Common myeloid progenitor, CD34-positive (primary cell): ENCODE data around the gene GNGT1.

Experiments
- CTCF ChIA-PET: fragments of 350-600 bp; sonication (Branson Sonifier 250); formaldehyde crosslinking; loops from one replicate; lab custom pipeline; 2021; ENCODE audit warnings: antibody characterized with exemption; lab: Charles Lee
- POLR2A ChIA-PET: fragments of 350-600 bp; sonication (Branson Sonifier 250); formaldehyde crosslinking; loops from one replicate; lab custom pipeline; 2021; ENCODE audit warnings: antibody characterized with exemption; lab: Charles Lee
- DNase-seq, 3 donors: peaks; one replicate each; pipeline versions ENCODE4 v3.0.0 to v3.0.0-alpha.2; 2013
- H3K27ac ChIP-seq, 2 experiments: 1 replicate in 1 of 2; 2 replicates in 1 of 2; pipeline ENCODE4 v1.7.0; 2013; ENCODE audit warnings: inconsistent platforms in 2 of 2, low read length in 2 of 2, mild to moderate bottlenecking in 2 of 2, low read depth in 1 of 2, moderate library complexity in 1 of 2; ENCODE audit not compliant: severe bottlenecking in 2 of 2, insufficient read depth in 1 of 2, poor library complexity in 1 of 2
- H3K27me3 ChIP-seq, 5 experiments: replicated peaks in 2 of 5; 1 replicate in 3 of 5; 2 replicates in 2 of 5; pipeline versions ENCODE4 v1.6.1 to v1.7.0; 2013; ENCODE audit warnings: low read length in 4 of 5, mild to moderate bottlenecking in 2 of 5, moderate library complexity in 2 of 5, inconsistent platforms in 1 of 5; ENCODE audit not compliant: insufficient read depth in 5 of 5, control insufficient read depth in 4 of 5
- H3K36me3 ChIP-seq, 4 experiments: 1 replicate in 2 of 4; 2 replicates in 2 of 4; pipeline versions ENCODE4 v1.6.1 to v1.7.0; 2013; ENCODE audit warnings: low read length in 3 of 4, control low read depth in 1 of 4, mild to moderate bottlenecking in 1 of 4; ENCODE audit not compliant: control insufficient read depth in 4 of 4, insufficient read depth in 4 of 4
- H3K4me1 ChIP-seq, 4 experiments: 1 replicate in 3 of 4; 2 replicates in 1 of 4; pipeline versions ENCODE4 v1.6.1 to v1.7.1; 2013; ENCODE audit warnings: low read length in 3 of 4, mild to moderate bottlenecking in 3 of 4, control low read depth in 1 of 4, inconsistent platforms in 1 of 4, moderate library complexity in 1 of 4; ENCODE audit not compliant: control insufficient read depth in 4 of 4, insufficient read depth in 4 of 4; ENCODE audit errors: control extremely low read depth in 1 of 4
- H3K4me3 ChIP-seq, 7 experiments: 1 replicate in 4 of 7; 2 replicates in 3 of 7; pipeline versions ENCODE4 v1.5.1 to v1.7.0; 2013; ENCODE audit warnings: mild to moderate bottlenecking in 7 of 7, low read length in 6 of 7, moderate library complexity in 6 of 7, inconsistent platforms in 2 of 7, low read depth in 2 of 7, control low read depth in 1 of 7; ENCODE audit not compliant: insufficient read depth in 4 of 7, control insufficient read depth in 1 of 7; ENCODE audit errors: extremely low read depth in 1 of 7
- H3K9me3 ChIP-seq, 5 experiments: 1 replicate in 4 of 5; 2 replicates in 1 of 5; pipeline versions ENCODE4 v1.6.1 to v1.7.1; 2013; ENCODE audit warnings: low read length in 4 of 5, mild to moderate bottlenecking in 2 of 5, inconsistent platforms in 1 of 5, low read depth in 1 of 5, moderate library complexity in 1 of 5; ENCODE audit not compliant: control insufficient read depth in 4 of 5, insufficient read depth in 2 of 5; ENCODE audit errors: control extremely low read depth in 1 of 5
- WGBS: methylation state at CpG from one replicate; pipeline ENCODE4 v1.1.5; 2013; ENCODE audit not compliant: insufficient coverage; 5-methylcytosine and 5-hydroxymethylcytosine counted together

GNGT1 gene

GRCh38 chr7:93937818-93938217 is 31.5 kb downstream of the GNGT1 start:
- Histone ChIP-seq H3K27me3 (no peaks in the 10 kb centered on the region), H3K4me1 (peaks cover 3 to 13% (median 5%) of the 10 kb centered on the region in 4 experiments), H3K36me3 (no peaks in the 10 kb centered on the region), H3K4me3 (no peak overlapping the region), H3K9me3 (peaks cover 0 to 3% (median 0%) of the 10 kb centered on the region in 5 experiments), H3K27ac (no peak overlapping the region)
- CTCF ChIA-PET = no interaction called here
- POLR2A ChIA-PET = no interaction called here
- 100% methylated on average over 1 of the region's 1 CpG for WGBS
- DNase-seq = no peak

GRCh38 chr7:93938293-93938692 is 31.9 kb downstream of the GNGT1 start:
- ChIA-PET CTCF (no interaction called here), POLR2A (no interaction called here)
- no peak overlapping the region for H3K27ac ChIP-seq
- H3K4me3 ChIP-seq = no peak overlapping the region
- H3K27me3 ChIP-seq = no peaks in the 10 kb centered on the region
- peaks cover 5 to 17% (median 7%) of the 10 kb centered on the region in 4 experiments for H3K4me1 ChIP-seq
- H3K36me3 ChIP-seq = no peaks in the 10 kb centered on the region
- peaks cover 0 to 3% (median 0%) of the 10 kb centered on the region in 5 experiments for H3K9me3 ChIP-seq
- no peak for DNase-seq

- DNase-seq = no peak
- peaks cover 32 to 54% (median 38%) of the 10 kb centered on the region in 4 experiments for H3K4me1 ChIP-seq
- no peak overlapping the region for H3K27ac ChIP-seq
- POLR2A ChIA-PET = no interaction called here
- no peak overlapping the region for H3K4me3 ChIP-seq
- H3K36me3 ChIP-seq = no peaks in the 10 kb centered on the region
- CTCF ChIA-PET = interaction anchor here (1.1 kb wide), 1 partner anchor 20 kb away, joined by 3 read pairs; no protein-coding TSS in a partner anchor
- WGBS = no CpG with 5 or more reads among the region's 2 CpGs
- no peaks in the 10 kb centered on the region for H3K27me3 ChIP-seq
- no peaks in the 10 kb centered on the region for H3K9me3 ChIP-seq
These were observed 35.6 kb downstream of the GNGT1 start for GRCh38 chr7:93941945-93942344.

GRCh38 chr7:93943816-93944540 is 37.6 kb downstream of the GNGT1 start:
- CTCF ChIA-PET = interaction anchor here (0.7 kb wide), 1 partner anchor 53 kb away, joined by 3 read pairs; no protein-coding TSS in a partner anchor
- H3K4me3 ChIP-seq = peak overlapping the region in 3 of 7 experiments; percentile 10 to 31 (median 12)
- H3K36me3 ChIP-seq = no peaks in the 10 kb centered on the region
- POLR2A ChIA-PET = no interaction called here
- H3K9me3 ChIP-seq = no peaks in the 10 kb centered on the region
- H3K27me3 ChIP-seq = no peaks in the 10 kb centered on the region
- peaks cover 35 to 60% (median 39%) of the 10 kb centered on the region in 4 experiments for H3K4me1 ChIP-seq
- WGBS = 36% methylated on average over 1 of the region's 4 CpGs
- H3K27ac ChIP-seq = peak overlapping the region; percentile 53 to 74
- peak in 2 of 3 donors; percentile 63 to 80 for DNase-seq

GRCh38 chr7:93944673-93945072 is 38.3 kb downstream of the GNGT1 start:
- ChIA-PET CTCF (interaction anchor here (0.7 kb wide), 1 partner anchor 54 kb away, joined by 3 read pairs; no protein-coding TSS in a partner anchor), POLR2A (no interaction called here)
- Histone ChIP-seq H3K36me3 (no peaks in the 10 kb centered on the region), H3K27me3 (no peaks in the 10 kb centered on the region), H3K27ac (peak overlapping the region; percentile 53 to 74), H3K4me3 (peak overlapping the region in 4 of 7 experiments; percentile 4 to 51 (median 22)), H3K4me1 (peaks cover 32 to 57% (median 38%) of the 10 kb centered on the region in 4 experiments), H3K9me3 (no peaks in the 10 kb centered on the region)
- no CpG with 5 or more reads among the region's 1 CpG for WGBS
- DNase-seq = peak; percentile 52 to 91 (median 79)

- POLR2A ChIA-PET = no interaction called here
- peak overlapping the region; percentile 46 to 74 for H3K27ac ChIP-seq
These were observed 38.7 kb downstream of the GNGT1 start for GRCh38 chr7:93945083-93945482.

More at GRCh38 chr7:93945083-93945482, 38.7 kb downstream of the GNGT1 start:
- no CpG with 5 or more reads among the region's 3 CpGs for WGBS
- CTCF ChIA-PET = no interaction called here
- Histone ChIP-seq H3K4me1 (peaks cover 32 to 57% (median 38%) of the 10 kb centered on the region in 4 experiments), H3K36me3 (no peaks in the 10 kb centered on the region), H3K9me3 (no peaks in the 10 kb centered on the region), H3K27me3 (no peaks in the 10 kb centered on the region), H3K4me3 (peak overlapping the region in 4 of 7 experiments; percentile 4 to 51 (median 22))
- DNase-seq = peak in 1 of 3 donors; percentile 30
